GM19193 (cell line): Measurements from ENCODE around the gene IQCK.
A peak's percentile ranks its signal among the peaks of the same experiment; 100 is the strongest.

Experiments
- POLR2A ChIP-seq: IDR thresholded peaks from 4 replicates; pipeline ENCODE4 v1.6.1; 2011; ENCODE audit not compliant: insufficient read depth, insufficient read length; ENCODE audit errors: extremely low read depth

The IQCK gene

DNA sequence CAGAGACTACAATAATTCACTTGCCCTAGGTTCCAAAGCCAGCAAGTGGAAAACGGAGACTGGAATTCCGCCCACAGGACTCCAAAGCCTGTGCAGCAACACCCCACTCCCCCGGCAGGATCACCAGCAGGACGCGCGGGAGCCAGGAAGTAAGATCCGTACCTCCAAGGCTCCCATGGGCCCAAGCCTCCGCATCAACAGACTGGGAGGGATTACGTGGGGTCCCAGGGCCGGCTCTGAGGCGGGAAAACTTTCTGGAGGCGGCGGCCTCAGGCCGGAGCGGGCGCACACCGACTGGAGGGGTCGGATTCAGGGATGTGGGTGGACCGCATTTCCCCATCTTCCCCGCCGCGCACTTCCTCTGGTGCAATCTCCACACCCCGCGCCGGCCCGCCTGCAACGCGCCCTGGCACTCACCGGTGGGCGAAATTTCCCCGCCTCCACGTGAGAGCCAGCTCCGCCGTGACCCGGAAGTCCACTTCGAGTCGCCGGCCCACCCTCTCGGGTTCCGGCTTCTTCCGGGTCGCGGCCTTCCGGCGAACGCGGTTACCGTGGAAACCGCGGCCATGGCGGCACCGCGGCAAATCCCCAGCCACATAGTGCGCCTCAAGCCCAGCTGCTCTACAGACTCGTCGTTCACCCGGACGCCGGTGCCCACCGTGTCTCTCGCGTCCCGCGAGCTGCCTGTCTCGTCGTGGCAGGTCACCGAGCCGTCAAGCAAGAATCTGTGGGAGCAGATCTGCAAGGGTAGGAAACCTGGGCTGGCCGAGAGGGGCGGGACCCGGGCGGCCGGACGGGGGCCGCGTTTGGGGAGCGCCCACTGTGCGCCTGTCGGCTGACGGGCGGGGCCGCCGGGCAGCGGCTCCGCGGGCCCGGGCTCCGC lies at the start of gene IQCK, which contains the start of gene KNOP1:
IQCK (plus strand) TSS at position 531 of the 883 bp plus-strand sequence; CDS start at position 567, 36 bp downstream.
KNOP1 (minus strand) TSS at position 487 of the 883 bp plus-strand sequence. CDS start 3,192 bp downstream, outside the sequence.
- peak; percentile 71 for TF ChIP-seq POLR2A

- TF ChIP-seq POLR2A: no peak
Observed at GRCh38 chr16:19672378-19672777, 45.7 kb upstream of the IQCK start.

DNA sequence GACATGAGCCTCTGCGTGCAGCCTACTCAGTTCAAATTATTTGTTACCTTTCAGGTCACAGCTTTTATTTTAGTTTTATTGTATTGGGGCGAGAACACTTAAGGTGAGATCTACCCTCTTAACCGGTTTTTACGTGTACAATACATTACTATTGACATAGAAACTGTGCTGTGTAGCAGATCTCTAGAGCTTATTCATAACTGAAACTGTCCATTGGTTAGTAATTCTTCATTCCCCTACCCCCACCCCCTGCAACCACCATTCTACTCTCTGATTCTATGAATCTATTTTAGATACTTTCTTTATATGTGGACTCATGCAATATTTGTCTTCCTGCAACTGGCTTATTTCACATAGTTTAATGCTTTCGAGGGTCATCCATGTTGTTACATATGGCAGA lies 43.6 kb upstream of the IQCK start:
- no peak for TF ChIP-seq POLR2A

GRCh38 chr16:19677402-19677801 lies 40.7 kb upstream of the IQCK start:
- TF ChIP-seq POLR2A: no peak

- TF ChIP-seq POLR2A: no peak
Observed at GRCh38 chr16:19678804-19679203, 39.3 kb upstream of the IQCK start.

- TF ChIP-seq POLR2A: no peak
Observed at GRCh38 chr16:19680881-19681340, 37.2 kb upstream of the IQCK start.

DNA sequence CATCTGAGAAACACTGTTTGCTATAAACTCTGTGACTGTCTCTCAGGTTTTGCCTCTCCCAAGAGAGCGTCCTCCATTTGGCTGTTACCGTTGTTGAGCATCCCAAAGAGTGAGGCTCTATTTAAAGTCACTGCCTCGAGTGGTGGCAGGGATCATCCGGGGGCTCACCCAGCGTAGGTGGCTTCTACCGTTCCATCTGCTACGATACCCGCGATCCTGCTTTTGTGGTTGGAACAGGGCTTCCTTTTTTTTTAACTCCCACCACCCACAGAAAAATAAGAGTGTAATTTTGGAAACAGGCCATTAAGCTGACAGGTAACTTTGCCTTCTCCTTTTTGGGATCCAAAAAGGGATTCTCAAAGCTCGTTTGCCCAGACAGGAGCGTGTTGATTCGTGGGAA lies 36.4 kb upstream of the IQCK start:
- TF ChIP-seq POLR2A: no peak

DNA sequence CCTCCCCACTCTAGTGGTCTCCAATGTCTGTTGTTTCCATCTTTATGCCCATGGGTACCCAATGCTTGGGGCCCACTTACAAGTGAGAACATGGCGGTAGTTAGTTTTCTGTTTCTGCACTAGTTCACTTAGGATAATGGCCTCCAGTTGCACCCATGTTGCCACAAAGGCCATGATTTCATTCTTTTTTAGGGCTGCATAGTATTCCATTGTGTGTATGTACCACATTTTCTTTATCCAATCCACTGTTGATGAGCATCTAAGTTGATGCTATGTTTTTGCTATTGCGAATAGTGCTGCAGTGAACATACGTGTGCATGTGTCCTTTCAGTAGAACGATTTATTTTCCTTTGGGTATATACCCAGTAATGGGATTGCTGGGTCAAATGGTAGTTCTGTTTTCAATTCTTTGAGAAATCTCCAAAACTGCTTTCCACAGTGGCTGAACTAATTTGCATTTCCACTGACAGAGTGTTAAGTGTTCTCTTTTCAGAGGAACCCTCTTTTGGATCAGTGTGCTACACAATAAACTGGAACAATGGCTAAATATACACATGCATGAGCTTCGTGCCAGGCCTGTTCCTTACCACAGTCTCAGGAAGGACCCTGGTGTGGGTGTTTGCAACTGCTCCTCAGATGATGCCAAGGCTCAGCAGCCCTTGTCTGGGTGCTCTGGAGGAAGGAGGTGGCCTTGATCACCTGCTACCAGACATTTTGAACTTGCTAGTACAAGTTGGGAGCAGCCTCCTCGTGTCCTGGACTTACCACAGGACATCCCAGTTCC lies 34.4 kb upstream of the IQCK start:
- TF ChIP-seq POLR2A: no peak

DNA sequence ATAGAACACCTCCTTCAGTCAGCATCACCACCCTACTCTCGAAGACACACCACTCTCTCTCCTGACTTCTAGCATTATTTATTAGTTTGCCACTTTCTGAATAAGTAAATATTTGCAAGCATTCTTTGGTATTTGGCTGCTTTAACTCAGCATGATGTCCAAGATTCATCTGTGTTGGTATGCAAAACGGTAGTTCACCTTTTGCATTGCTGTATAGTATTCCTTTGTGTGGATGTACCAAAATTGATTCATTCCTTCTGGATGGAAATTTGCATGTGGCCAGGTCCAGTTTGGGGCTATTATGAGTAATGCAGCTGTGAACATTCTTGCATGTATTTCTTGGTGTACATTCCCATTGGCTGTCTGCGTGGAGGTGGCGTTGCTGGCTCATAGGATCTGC lies 32.9 kb upstream of the IQCK start:
- no peak for TF ChIP-seq POLR2A

GRCh38 chr16:19687279-19687678 lies 30.8 kb upstream of the IQCK start:
- no peak for TF ChIP-seq POLR2A

DNA sequence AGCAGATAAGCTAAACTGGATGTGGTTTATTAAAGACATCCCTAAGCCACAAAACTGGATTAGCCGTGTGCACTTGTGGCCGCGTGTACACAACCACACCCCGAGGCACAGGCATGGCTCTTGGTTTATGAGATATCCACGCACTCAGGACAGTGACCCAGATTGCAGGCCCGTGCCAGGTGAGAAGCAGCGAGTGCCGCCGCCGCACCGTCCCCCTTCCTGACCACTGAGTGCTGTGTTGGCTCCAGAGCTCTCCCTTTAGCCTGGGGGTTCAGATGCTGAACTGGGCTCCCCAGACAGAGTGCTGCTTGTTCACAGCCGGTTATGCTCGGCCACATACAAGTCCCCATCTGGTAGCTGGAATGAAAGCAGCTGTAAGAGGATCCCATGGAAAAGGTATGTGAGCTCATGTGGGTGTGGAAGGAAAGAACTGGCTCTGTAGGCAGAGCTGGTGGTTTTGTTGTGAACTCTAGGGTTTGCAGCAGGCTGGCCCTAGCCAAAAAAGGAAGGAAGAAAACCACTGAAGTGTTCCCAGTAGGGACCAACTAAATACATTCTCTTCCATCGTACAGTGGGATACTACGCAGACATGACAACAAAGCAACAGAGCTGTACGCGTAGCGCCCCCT lies 29.6 kb upstream of the IQCK start:
- TF ChIP-seq POLR2A: no peak

DNA sequence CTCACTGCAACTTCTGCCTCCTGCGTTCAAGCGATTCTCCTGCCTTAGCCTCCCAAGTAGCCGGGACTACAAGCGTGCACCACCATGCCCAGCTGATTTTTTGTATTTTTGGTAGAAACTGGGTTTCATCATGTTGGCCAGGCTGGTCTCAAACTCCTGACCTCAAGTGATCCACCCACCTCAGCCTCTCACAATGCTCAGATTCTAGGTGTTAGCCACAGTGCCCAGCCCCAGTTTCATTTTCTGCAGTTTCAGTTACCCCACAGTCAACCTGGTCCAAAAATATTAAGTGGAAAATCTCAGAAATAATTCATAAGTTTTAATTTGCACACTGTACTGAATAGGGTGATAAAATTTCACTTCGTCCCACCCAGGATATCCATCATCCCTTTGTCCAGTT lies 28.7 kb upstream of the IQCK start:
- TF ChIP-seq POLR2A: no peak

- no peak for TF ChIP-seq POLR2A
Observed at GRCh38 chr16:19690196-19690595, 27.9 kb upstream of the IQCK start.

- TF ChIP-seq POLR2A: no peak
Observed at GRCh38 chr16:19691161-19691711, 26.8 kb upstream of the IQCK start.

DNA sequence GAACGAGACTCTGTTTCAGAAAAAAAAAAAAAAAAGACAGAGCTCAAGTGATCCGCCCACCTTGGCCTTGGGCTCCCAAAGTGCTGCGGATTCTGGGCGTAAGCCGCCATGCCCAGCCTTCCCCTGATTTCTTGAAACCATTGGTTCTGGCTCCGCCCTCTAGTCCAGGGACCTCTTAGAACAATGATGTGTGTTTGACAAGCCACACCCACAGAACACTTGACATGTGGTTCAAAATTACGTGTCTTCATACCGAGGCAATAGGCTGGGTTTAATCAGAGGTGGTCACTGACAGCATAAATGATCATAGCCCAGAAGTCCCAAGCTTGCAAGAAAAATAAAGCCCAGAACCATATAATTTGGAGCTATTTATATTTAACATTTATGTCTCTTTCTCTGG lies 23.1 kb upstream of the IQCK start:
- TF ChIP-seq POLR2A: no peak

DNA sequence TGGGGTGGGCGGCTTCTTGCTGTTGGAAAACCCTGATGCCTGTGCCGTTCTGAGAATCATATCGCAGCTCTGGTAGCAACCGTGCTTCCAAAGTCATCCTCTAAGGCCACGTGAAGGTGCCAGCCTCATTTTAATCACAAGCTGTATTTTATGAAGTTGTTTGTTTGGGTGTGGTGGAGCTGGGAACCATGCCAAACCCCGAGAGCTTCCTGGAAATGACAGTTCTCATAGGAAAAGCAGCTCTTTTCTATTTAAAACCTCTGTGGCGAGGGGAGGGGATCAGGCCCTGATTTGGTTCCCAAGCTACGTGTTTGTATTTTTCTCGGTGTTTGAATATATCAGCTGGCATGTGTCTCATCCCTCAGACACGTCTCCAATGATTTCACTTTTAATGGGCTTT lies 21.7 kb upstream of the IQCK start:
- TF ChIP-seq POLR2A: no peak

DNA sequence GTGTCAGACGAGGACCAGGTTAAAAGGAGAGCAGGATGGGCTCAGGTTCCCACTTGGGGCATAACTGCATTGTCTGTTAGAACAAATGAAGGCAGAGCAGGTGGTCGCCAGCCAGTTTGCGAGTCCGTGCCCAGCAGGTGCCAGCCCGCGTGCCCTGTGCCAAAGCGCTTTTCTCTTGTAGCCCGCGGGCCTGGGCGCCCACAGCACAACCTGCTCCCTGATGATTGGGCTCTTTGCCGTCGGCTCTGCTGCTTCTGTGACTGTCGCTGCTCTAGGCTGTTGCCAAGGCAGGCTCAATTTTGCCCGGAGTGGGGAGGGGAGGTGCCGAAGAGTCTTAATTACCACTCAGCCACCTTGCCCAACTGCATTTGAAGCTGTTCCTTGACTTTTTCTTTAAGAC lies 21.1 kb upstream of the IQCK start:
- TF ChIP-seq POLR2A: no peak
